GM04504 (cell line): Measurements from ENCODE around the gene LRRC27.
"Not testable (repeated sequence)": the region's sequence is repeated elsewhere in the genome, so short reads cannot be mapped to it uniquely, and the experiment has no call there.

Source experiments
- DNase-seq: peaks from one replicate; pipeline ENCODE4 v3.0.0-alpha.2; 2012; ENCODE audit warnings: low read depth

Gene LRRC27

GRCh38 chr10:132337854-132338253 is 5.9 kb downstream of the LRRC27 start:
- DNase-seq, result not testable (repeated sequence)

DNA sequence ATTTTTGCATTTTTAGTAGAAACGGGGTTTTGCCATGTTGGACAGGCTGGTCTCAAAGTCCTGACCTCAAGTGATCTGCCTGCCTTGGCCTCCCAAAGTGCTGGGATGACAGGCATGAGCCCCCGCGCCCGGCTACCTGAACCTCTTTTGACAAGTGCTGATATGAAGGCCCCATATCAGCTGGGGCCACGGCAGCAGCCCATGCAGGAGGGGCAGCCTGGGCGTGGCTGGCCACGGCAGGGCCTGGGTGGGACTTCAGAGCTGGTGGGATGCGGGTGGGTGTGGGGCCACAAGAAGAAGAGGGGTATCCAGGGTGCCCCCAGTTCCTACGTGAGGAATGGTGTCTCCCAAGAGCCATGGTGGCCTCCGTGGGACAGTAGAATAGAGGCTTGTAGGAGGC is 6.9 kb downstream of the LRRC27 start:
- DNase-seq, result no peak

DNA sequence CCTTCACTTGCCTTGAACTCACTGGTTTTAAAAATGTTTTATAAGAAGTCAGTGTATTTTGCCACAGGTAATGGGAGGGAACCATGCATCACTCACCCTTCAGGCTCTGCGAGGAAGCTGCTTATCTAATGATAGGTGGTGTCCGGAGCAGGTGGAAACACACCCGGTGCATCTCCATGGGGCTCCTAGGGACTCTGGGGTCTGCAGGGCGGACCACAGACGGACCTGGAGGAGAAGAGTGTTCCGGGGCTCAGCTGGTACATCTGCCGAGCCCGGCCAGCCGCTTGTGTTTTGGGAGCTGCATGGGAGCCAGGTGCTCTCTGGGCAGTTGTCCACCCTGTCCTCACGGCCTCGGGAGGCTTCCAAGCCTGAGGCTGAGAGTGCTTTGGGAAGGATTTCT is 7.3 kb downstream of the LRRC27 start:
- no peak for DNase-seq

GRCh38 chr10:132341017-132341416 is 9.0 kb downstream of the LRRC27 start:
- DNase-seq, result no peak

- DNase-seq, result no peak
Measured at GRCh38 chr10:132341781-132342180, 9.8 kb downstream of the LRRC27 start.

DNA sequence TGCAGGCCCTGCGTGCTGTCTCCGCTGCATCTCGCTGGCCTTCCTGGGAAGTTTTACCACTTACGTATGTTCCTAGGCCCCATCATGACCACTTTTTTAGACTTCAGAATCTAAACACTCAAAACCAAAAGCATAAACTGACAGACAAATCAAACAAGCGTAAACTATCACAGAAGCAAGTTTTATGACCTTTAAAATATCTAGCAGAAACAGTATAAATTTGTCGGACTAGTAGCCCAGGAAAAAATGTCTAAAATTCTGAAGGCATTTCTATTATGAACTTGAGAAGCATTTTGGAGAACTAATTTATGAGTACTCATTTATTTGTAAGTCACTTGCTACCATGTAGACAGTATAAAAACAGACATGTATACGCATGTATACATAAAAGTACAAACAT is 10.6 kb downstream of the LRRC27 start:
- DNase-seq, result no peak

- no peak for DNase-seq
Measured at GRCh38 chr10:132344386-132344785, 12.4 kb downstream of the LRRC27 start.

DNA sequence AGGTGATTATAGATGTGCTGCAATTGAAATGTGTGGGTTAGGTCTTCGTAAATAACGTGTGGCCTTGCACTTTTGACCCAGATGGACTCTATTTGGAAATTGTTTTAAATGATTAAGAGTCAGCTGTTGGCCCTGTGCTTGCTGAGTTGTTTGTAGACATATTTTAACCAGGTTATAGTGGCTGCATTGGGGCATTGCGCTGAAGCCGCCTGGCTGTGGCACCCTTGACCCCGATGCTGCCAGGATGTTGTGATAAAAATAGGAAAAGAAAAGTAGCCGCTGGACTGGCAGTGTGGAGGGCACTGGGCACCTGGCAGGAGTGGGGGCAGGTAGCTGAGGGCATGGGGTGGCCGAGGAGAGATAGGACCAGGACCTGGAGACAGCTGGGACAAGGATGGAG is 13.4 kb downstream of the LRRC27 start:
- no peak for DNase-seq

GRCh38 chr10:132346806-132347205 is 14.8 kb downstream of the LRRC27 start:
- no peak for DNase-seq

DNA sequence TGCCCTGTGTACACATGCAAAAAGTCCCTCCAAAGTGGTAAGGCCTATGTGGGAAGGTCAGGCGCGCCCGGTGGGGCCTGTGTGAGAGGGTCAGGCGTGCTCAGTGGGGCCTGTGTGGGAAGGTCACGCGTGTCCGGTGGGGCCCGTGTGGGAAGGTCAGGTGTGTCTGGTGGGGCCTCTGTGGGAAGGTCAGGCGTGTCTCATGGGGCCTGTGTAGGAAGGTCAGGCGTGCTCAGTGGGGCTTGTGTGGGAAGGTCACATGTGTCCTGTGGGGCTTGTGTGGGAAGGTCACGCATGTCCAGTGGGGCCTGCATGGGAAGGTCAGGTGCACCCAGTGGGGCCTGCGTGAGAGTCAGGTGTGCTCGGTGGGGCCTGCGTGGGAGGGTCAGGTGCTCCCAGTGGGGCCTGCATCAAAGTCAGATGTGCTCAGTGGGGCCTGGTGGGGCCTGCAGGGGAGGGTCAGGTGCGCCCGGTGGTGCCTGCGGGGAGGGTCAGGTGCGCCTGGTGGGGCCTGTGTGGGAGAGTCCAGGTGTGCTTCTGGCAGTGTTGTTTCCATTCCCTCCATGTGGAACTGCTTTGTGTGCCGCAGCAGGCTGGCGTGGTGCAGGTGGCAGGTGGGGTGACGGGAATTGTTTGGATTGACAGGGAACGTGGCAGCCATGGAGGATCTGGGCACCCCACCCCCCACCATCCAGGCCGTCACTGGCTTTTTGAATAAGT is 15.4 kb downstream of the LRRC27 start:
- DNase-seq, result no peak

GRCh38 chr10:132347931-132348267 is 15.9 kb downstream of the LRRC27 start:
- no peak for DNase-seq

GRCh38 chr10:132349766-132350165 is 17.8 kb downstream of the LRRC27 start:
- no peak for DNase-seq

GRCh38 chr10:132350391-132350790 is 18.4 kb downstream of the LRRC27 start:
- no peak for DNase-seq

DNA sequence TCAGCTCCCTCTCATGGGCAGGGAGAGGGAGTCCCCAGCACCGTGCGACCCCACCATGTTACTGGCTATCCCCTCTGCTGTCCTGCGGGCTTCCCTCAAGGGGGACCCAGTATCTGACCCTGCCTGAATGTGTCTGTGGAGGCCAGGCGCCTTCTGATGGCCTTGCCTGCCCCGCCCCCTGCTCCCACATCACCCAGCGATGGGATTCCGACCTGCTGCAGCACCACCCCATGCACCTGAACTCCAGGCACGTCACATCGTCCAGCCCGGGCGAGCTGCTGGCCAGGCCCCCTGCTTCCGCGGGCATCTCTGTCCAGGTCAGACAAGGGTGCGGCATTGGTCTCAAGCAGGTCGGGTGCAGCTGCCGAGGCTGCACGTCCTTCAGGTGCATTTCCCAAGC is 19.0 kb downstream of the LRRC27 start:
- no peak for DNase-seq

GRCh38 chr10:132351611-132352010 is 19.6 kb downstream of the LRRC27 start:
- no peak for DNase-seq

GRCh38 chr10:132352462-132353308 is 20.7 kb downstream of the LRRC27 start:
- not testable (repeated sequence) for DNase-seq

DNA sequence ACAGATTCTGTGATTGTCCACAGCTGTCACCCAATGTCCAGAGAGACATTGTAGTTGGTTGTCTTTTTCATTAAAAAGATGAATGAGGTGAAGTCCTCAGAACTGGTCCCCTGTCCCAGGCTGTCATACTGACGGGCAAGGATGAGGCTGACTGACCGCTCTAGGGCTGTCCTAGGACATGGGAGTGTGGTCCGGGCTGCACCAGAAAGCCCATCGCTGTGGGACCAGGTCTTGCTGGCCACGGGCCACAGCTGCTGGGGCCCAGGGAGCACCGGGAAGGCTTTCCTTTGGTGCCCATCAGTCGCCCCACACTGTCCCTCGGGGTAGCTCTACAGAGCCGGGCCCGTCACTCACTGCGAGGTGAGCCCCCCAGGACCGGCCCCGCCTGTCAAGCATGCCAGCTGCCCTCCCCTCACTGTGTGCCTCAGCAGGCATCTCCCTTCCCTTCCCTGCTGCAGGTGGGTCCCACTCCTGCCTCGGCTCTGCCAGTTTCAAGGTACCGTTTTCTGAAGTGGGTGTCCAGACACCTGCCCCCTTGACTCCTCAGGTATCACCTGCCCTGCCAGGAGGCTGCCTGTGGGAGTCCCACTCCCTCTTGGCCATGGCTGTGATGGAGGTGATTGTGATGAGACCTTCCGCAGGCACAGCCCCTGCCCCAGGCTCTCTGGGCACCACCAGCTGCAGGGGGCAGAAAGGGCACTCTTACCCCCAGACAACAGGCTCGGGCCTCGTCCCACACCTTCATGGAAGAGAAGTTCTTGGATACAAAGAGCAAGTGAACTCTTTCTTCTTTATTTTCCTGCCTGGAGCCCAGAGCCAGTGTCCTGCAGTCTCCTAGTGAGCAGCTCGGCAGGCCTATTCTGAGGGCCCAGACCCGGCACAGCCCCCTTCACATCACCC is 21.7 kb downstream of the LRRC27 start:
- no peak for DNase-seq

- no peak for DNase-seq
Measured at GRCh38 chr10:132354356-132355094, 22.5 kb downstream of the LRRC27 start.

GRCh38 chr10:132355297-132355696 is 23.3 kb downstream of the LRRC27 start:
- no peak for DNase-seq

GRCh38 chr10:132355754-132356153 is 23.8 kb downstream of the LRRC27 start:
- no peak for DNase-seq

- DNase-seq, result no peak
Measured at GRCh38 chr10:132356621-132357195, 24.7 kb downstream of the LRRC27 start.
